ENCODE measurements around the gene BMERB1.

The BMERB1 gene

GRCh38 chr16:15495898-15496297, 61.5 kb downstream of the BMERB1 start:
- no peak for DNase-seq (ENCODE audit: low read depth in 3 of 3)

DNA sequence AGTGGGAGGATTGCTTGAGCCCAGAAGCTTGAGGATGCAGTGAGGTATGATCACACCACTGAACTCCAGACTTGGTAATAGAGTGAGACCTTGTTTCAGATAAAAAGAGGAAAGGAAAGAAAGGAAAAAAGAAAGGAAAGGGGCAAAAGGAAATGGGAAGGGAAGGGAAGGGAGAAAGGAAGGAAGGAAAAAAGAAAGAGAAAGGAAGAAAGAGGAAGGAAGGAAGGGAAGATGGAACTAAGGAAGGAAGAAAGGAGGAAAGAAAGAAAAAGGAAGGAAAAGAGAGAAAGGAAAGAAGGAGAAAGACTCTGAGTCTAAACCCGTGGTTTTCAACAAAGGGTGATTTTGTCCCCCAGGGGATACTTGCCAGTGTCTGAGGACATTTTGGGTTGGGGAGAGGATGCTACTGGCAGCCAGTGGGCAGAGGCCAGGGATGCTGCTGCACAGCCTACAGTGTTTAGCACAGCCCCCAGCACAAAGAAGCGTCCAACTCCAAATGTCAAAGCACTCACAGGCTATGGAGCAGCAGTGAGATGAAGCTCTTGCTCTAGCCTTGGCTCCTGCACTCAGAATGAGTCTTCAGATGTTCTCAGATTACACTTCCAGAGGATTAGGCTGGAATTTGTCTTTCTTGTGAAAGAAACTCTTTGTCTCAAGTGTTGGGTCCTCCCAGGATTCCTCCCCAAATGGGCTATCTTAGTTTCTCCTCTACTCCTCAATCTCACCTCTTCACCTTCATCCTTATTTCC, 64.2 kb downstream of the BMERB1 start:
- no peak for DNase-seq (ENCODE audit: low read depth in 3 of 3)

DNA sequence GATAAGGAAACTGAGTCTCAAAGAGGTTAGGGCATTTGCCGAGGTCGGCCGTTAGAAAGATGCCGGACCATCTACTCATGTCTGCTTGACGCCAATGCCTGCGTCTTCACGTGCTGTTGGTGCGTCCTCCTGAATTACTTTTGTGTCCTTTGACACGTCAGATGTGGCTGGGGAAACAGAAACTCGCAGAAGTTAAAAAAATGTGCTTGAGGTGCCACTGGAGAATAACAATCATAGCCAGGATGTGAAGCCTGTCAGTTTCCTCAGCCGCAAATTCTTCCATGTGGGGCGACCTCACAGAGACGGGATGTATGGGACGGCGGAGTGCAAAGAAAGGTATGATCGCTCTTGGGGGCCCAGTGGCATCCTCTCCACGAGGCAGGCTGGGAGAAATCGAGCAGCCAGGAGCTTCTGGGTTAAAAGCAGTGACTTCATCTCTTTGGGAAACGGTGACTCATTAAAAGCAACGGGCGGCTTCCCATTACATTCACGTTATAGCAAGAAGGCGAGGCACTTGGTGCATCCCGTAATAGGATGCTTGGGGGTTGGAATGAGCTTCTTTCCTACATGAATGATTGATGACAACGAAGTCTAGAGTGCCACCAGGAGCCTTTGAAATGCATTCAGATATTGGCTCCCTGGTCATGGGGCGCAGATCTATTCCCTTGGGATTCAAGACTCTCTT, 67.8 kb downstream of the BMERB1 start:
- no peak for DNase-seq (ENCODE audit: low read depth in 3 of 3)

DNA sequence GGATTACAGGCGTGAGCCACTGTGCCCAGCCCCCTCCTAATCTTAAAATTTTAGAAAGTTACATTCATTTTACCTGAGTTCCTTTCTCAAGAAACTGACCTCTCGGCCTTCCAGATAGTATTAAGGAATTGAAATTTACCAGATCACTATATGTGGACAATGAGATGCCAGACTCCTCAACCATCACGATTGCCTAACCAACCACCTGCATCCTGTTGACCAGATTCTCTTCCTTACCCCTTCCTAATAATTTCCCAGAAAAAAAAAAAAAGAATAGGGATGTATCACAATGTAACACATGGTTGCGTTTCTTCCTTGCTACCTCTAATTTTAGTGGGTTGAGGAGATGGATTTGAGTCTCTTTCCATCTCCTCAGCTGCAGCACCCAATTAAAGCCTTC, 72.1 kb downstream of the BMERB1 start:
- DNase-seq (ENCODE audit: low read depth in 3 of 3): no peak

- no peak for DNase-seq (ENCODE audit: low read depth in 3 of 3)
These were observed 73.0 kb downstream of the BMERB1 start for GRCh38 chr16:15507301-15507958.

- DNase-seq (ENCODE audit: low read depth in 3 of 3): no peak
These were observed 73.7 kb downstream of the BMERB1 start for GRCh38 chr16:15507959-15508627.

GRCh38 chr16:15509051-15509592, 74.7 kb downstream of the BMERB1 start:
- DNase-seq (ENCODE audit: low read depth in 3 of 3): peak in 1 of 3 donors; percentile 27

DNA sequence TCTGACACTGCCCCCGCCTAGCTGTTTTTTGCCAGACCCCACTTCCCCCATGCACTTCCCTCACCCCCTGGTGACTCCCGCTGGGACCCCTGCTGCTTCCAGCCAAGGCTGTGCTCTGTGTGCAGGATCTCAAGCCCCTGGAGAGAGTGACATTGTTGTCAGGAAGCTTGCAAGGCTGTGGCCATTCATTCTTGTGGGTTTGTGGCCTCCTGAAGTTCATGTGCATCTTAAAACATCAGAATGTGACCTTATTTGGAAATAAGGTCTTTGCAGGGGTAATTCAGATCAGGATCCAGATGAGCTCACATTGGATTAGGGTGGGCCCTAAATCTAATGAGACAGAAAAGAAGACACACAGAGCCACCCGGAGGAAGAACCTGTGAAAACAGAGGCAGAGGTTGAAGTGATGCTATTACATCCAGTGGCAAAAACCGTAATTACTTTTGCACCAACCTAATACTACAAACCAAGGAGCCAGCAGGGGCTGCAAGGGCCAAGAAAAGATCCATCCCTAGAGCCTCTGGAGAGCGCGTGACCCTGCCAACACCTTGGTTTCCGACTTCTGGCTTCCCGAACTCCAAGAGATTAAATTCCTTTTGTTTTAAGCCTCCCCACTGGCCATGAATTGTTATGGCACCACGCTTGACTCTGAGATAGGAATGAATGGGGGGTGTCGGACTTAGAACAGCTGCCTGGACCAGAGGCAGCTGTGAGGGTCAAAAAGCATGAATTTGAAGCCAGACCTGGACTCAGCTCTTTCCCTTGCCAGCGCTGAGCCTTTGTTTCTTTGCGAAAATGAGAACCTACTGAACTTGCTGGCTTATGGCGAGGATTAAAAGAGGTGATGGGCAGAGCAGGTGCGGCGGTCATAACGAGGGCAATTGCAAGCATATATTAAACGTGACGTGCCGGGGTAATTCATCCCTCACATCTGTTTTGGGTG, 75.5 kb downstream of the BMERB1 start:
- DNase-seq (ENCODE audit: low read depth in 3 of 3): no peak

- no peak for DNase-seq (ENCODE audit: low read depth in 3 of 3)
These were observed 76.6 kb downstream of the BMERB1 start for GRCh38 chr16:15510992-15511391.

DNA sequence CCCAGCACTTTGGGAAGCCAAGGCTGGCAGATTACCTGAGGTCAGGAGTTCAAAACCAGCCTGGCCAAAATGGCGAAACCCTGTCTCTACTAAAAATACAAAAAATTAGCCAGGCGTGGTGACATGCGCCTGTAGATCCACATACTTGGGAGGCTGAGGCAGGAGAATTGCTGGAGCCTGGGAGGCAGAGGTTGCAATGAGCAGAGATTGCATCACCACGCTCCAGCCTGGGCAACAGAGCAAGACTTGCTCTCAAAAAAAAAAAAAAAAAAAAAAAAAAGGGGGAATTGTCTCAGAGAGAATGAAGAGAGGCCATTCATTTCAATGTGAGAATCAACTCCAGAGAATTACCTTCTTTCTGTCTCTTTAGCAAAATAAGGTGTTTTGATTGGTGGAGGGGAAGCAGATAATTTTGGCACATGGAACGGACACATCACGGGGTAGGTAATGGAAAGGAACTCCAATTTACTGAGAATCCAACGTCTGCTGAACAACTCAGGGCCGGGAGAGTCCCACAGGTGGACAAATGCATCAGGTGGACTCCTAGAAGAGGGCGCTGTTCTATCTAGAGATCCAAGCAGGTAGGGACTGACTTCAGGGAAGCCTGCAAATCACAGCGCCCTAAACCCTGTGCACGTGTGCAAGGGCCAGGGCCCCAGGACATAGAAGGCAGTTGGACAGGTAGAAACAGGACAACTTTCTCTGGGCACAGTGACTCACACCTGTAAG, 77.5 kb downstream of the BMERB1 start:
- no peak for DNase-seq (ENCODE audit: low read depth in 3 of 3)

DNA sequence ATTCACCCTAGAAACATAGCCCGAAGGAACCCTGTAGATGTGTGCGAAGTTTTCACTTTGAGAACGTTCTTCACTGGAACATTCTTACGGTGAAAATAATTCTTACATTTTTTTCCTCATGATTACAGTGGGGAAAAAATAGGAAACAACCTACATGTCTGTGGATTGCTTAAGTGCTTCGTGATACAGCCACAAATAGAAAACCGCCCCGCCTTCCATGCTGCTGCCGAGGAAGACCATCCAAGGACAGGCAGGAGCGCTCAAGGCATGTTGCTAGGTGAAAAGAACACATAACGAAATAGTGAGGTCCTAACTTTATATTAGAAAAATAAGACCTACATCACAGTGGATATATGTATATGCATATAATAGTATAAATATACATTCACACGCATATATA, 78.8 kb downstream of the BMERB1 start:
- no peak for DNase-seq (ENCODE audit: low read depth in 3 of 3)

DNA sequence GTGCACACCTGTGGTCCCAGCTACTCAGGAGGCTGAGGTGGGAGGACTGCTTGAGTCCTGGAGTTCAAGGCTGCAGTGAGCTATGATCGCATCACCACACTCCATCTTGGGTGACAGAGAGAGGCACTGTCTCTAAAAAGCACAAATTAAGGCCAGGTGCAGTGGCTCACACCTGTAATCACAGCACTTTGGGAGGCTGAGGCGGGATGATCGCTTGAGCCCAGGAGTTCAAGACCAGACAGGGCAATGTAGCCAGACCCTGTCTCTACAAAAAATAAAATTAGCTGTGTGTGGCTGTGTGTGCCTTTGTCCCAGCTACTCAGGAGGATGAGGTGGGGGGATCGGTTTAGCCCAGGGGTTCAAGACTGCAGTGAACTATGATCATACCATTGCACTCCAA, 81.6 kb downstream of the BMERB1 start:
- no peak for DNase-seq (ENCODE audit: low read depth in 3 of 3)

DNA sequence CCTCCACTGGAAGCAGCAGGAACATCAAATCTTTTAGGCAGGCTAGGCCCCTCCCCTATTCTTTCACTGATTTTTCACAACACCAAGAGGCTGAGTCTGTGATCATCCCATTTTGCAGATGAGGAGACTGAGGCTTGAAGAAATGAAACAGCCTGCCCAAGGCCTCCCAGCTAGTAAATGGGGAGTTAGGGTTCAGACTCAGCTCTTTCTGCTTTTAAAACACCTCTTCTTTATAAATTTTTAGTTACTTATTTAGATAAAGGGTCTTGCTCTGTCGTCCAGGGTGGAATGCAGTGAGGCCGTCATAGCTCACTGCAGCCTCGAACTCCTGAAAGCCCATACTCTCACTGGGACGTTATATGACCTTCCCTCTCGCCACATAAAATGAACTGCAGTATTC, 82.2 kb downstream of the BMERB1 start:
- DNase-seq (ENCODE audit: low read depth in 3 of 3): no peak

DNA sequence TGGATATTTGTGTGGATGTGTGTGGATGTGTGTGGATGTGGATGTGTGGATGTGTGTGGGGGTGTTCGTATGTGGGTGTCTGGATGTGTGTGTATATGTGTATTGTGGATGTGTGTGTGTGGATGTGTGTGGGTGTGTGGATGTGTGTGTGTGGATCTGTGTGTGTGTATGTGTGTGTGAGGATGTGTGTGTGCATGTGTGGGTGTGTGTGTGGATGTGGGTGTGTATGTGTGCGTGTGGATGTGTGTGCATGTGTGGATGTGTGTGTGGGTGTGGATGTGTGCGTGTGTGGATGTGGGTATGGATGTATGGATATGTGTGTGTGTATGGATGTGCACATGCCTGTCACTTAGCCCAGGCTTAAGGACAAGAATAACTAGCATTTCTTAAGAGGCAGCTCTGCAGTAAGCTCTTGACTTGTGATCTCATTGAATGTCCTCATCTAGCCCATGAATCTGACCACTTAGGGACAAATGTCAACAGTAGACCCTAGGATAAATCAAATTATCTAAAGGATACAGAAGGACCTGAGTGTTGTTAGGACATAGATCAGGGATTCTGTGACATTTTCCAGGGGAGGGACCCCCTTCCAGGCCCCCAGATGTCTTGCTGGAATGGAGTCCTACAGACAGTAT, 83.5 kb downstream of the BMERB1 start:
- no peak for DNase-seq (ENCODE audit: low read depth in 3 of 3)

GRCh38 chr16:15518381-15519351, 84.3 kb downstream of the BMERB1 start:
- no peak for DNase-seq (ENCODE audit: low read depth in 3 of 3)

DNA sequence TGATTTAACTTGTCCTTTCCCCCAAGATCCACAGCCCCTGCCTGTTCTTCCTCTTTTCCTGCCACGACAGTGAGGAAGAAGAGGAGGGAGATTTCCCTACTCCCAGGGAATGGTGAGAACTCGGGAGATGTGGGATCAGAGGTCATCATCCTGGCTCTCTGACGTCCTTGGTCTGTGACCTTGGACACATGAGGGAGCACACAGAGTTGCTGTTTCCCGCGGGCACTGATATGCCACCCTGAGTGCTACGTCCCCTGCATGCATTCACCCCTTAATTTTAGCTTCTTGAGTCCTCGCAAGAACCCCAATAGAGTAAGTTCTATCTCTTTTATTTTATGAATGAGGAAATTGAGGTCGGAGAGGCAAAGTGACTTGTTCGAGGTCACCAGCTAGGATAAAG, 85.4 kb downstream of the BMERB1 start:
- no peak for DNase-seq (ENCODE audit: low read depth in 3 of 3)

DNA sequence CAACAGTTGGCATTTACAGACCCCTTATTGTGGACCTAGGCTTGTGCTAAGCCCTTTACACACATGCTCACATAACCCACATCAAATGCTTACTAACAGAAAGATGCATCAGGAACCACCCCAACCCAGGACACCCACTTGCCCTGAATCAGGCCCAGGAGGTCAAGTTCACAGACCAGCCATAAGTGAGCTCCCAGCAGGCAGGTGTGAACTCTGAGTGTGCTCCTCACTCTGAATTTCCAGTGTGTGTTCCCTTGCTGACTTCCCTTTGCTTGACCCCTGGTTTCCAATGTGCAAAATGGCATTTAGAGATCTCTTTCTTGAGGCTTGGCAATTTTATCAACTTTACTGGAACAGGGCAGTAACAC, 87.0 kb downstream of the BMERB1 start:
- DNase-seq (ENCODE audit: low read depth in 3 of 3): no peak

GRCh38 chr16:15521758-15522509, 87.5 kb downstream of the BMERB1 start:
- no peak for DNase-seq (ENCODE audit: low read depth in 3 of 3)

All from stimulated activated CD4-positive, alpha-beta T cell treated with anti-CD3 and anti-CD28 coated beads, TNF-alpha, amount 100 ng/mL, for 48 hours (primary cell).